Tibial nerve (tissue), 4 donors: ENCODE results near the gene ZNF514.

Source experiments
- EP300 ChIP-seq, 2 donors: sonication (generic); formaldehyde crosslinking; IDR thresholded peaks; one replicate each; pipeline ENCODE4 v1.6.1; 2017; ENCODE audit warnings: antibody characterized with exemption in 2 of 2, mild to moderate bottlenecking in 1 of 2
- POLR2A ChIP-seq, 2 donors: fragments of 450-650 bp; IDR thresholded peaks; one replicate each; pipeline ENCODE4 v1.6.1; 2017; ENCODE audit warnings: antibody characterized with exemption in 2 of 2, mild to moderate bottlenecking in 2 of 2, moderate library complexity in 2 of 2
- TF ChIP-seq, protein P1 (sequence below), 5 experiments: fragments of 200-600 bp in 3 of 5; fragments of 450-650 bp in 2 of 5; sonication (generic) in 3 of 5; IDR thresholded peaks; one replicate each; pipeline ENCODE4 v1.5.1; 2016 to 2019; ENCODE audit warnings: antibody characterized with exemption in 5 of 5, mild to moderate bottlenecking in 3 of 5, moderate library complexity in 2 of 5

DNA sequence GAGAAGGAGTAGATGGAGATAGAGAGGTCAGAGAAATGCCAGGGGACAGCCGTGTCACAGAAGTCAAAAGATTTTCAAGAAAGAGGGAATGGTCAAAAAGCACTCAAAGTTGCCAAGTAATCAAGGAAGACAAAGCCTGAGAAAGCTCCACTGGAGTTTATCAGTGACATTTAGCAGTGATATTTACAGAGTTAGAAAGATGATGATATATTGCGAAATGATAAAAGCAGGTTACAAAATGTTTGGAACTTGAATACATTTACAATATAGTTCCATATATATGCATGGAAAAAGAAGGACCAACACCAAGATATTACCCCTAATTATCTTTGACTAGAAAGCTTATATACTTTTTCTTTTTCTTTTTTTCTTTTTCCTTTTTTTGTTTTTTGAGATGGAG, 26.3 kb upstream of the ZNF514 start:
- TF ChIP-seq, protein P1, sequence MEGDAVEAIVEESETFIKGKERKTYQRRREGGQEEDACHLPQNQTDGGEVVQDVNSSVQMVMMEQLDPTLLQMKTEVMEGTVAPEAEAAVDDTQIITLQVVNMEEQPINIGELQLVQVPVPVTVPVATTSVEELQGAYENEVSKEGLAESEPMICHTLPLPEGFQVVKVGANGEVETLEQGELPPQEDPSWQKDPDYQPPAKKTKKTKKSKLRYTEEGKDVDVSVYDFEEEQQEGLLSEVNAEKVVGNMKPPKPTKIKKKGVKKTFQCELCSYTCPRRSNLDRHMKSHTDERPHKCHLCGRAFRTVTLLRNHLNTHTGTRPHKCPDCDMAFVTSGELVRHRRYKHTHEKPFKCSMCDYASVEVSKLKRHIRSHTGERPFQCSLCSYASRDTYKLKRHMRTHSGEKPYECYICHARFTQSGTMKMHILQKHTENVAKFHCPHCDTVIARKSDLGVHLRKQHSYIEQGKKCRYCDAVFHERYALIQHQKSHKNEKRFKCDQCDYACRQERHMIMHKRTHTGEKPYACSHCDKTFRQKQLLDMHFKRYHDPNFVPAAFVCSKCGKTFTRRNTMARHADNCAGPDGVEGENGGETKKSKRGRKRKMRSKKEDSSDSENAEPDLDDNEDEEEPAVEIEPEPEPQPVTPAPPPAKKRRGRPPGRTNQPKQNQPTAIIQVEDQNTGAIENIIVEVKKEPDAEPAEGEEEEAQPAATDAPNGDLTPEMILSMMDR (IDR thresholded peaks at IDR 0.05): no peak
- TF ChIP-seq POLR2A (IDR thresholded peaks at IDR 0.05) (no peak), EP300 (IDR thresholded peaks at IDR 0.05) (no peak)
